Astrocyte (in vitro differentiated cells and primary cell): ENCODE measurements around the gene OR52L1. TPM values are rescaled to one million over a fixed set of nuclear protein-coding genes. Genes with fewer than 3 reads are reported as not detected.

Experiments
- DNase-seq: peaks from one replicate; pipeline ENCODE4 v3.0.0-alpha.2; 2010; ENCODE audit warnings: low read depth
- FAIRE-seq: peaks from 2 replicates; lab custom pipeline; 2011; peaks lifted over from hg19 to GRCh38; lab: Jason Lieb, UNC
- H2AFZ ChIP-seq: 2 replicates; pipeline ENCODE4 v1.6.0; 2012; ENCODE audit warnings: low read depth, low read length, inconsistent platforms
- H3K27ac ChIP-seq: 2 replicates; pipeline ENCODE4 v1.5.1; 2011; ENCODE audit warnings: low read depth, low read length, inconsistent platforms
- H3K27me3 ChIP-seq: 2 replicates; pipeline ENCODE4 v1.6.0; 2011; ENCODE audit warnings: low read length, inconsistent platforms; ENCODE audit not compliant: insufficient read depth
- H3K36me3 ChIP-seq: 2 replicates; pipeline ENCODE4 v1.5.1; 2011; ENCODE audit warnings: low read length, inconsistent platforms; ENCODE audit not compliant: insufficient read depth
- H3K4me1 ChIP-seq: 2 replicates; pipeline ENCODE4 v1.5.1; 2011; ENCODE audit warnings: low read length, inconsistent platforms; ENCODE audit not compliant: insufficient read depth
- H3K4me2 ChIP-seq: 2 replicates; pipeline ENCODE4 v1.6.0; 2012; ENCODE audit warnings: low read length, inconsistent platforms
- H3K4me3 ChIP-seq: 2 replicates; pipeline ENCODE4 v1.5.1; 2011; ENCODE audit warnings: low read depth, mild to moderate bottlenecking, low read length, inconsistent platforms; ENCODE audit not compliant: insufficient read depth
- H3K79me2 ChIP-seq: 2 replicates; pipeline ENCODE4 v1.6.0; 2012; ENCODE audit warnings: mild to moderate bottlenecking, low read length, inconsistent platforms; ENCODE audit not compliant: insufficient read depth
- H3K9ac ChIP-seq: 2 replicates; pipeline ENCODE4 v1.6.0; 2012; ENCODE audit warnings: mild to moderate bottlenecking, low read length, inconsistent platforms
- H3K9me3 ChIP-seq: 2 replicates; pipeline ENCODE4 v1.5.1; 2012; ENCODE audit warnings: low read depth, mild to moderate bottlenecking, low read length, inconsistent platforms; ENCODE audit not compliant: insufficient read depth
- H4K20me1 ChIP-seq: 2 replicates; pipeline ENCODE4 v1.6.0; 2012; ENCODE audit warnings: low read length, inconsistent platforms; ENCODE audit not compliant: insufficient read depth
- H3K27ac Mint-ChIP-seq: one replicate; pipeline ENCODE4 v1.8.0; 2021; ENCODE audit warnings: mild to moderate bottlenecking, mixed read lengths; ENCODE audit not compliant: unreplicated experiment
- H3K27me3 Mint-ChIP-seq: one replicate; pipeline ENCODE4 v1.8.0; 2021; ENCODE audit warnings: low read depth, mixed read lengths; ENCODE audit not compliant: unreplicated experiment
- H3K36me3 Mint-ChIP-seq: one replicate; pipeline ENCODE4 v1.8.0; 2021; ENCODE audit warnings: low read depth, mixed read lengths; ENCODE audit not compliant: unreplicated experiment
- H3K4me1 Mint-ChIP-seq: one replicate; pipeline ENCODE4 v1.8.0; 2021; ENCODE audit warnings: low read depth, mixed read lengths; ENCODE audit not compliant: unreplicated experiment
- H3K4me3 Mint-ChIP-seq: one replicate; pipeline ENCODE4 v1.8.0; 2021; ENCODE audit warnings: mild to moderate bottlenecking, moderate library complexity, mixed read lengths; ENCODE audit not compliant: unreplicated experiment
- H3K9me3 Mint-ChIP-seq: one replicate; pipeline ENCODE4 v1.8.0; 2021; ENCODE audit warnings: mild to moderate bottlenecking, mixed read lengths; ENCODE audit not compliant: unreplicated experiment
- CTCF ChIP-seq: IDR thresholded peaks from 2 replicates; pipeline ENCODE4 v1.5.1; 2011; ENCODE audit warnings: low read depth, mild to moderate bottlenecking, inconsistent platforms, low read length, moderate library complexity; ENCODE audit not compliant: insufficient read depth
- EZH2 ChIP-seq: IDR thresholded peaks from 2 replicates; pipeline ENCODE4 v1.6.1; 2012; ENCODE audit warnings: mild to moderate bottlenecking, low read length, inconsistent platforms; ENCODE audit not compliant: insufficient read depth
- total RNA-seq: library from RNA; stranded (reverse); gene quantifications from 2 replicates; pipeline ENCODE4 v1.2.1, GENCODE V29; 2021

Gene OR52L1
- total RNA-seq, 1 donor from 2014 or later: not detected

GRCh38 chr11:5941951-5942350 lies 44.8 kb downstream of the OR52L1 start, which contains the start of gene OR56A3:
Gene OR56A3, plus strand, starts transcription at chr11:5942251. Its CDS starts 5,096 bp downstream, at chr11:5947347.
- no peaks in the 10 kb centered on the region for H3K9me3 Mint-ChIP-seq
- no peaks in the 10 kb centered on the region for H3K4me1 Mint-ChIP-seq
- H3K79me2 ChIP-seq: no peaks in the 10 kb centered on the region
- no peaks in the 10 kb centered on the region for H3K36me3 ChIP-seq
- H3K36me3 Mint-ChIP-seq: no peaks in the 10 kb centered on the region
- no peak within 1 kb of the TSS for H3K9ac ChIP-seq
- no peak within 1 kb of the TSS for H3K4me3 ChIP-seq
- H2AFZ ChIP-seq: no peak within 1 kb of the TSS
- H3K27ac Mint-ChIP-seq: no peak within 1 kb of the TSS
- DNase-seq: no peak
- TF ChIP-seq CTCF (no peak), EZH2 (no peak)
- H3K4me1 ChIP-seq: no peaks in the 10 kb centered on the region
- no peaks in the 10 kb centered on the region for H4K20me1 ChIP-seq
- no peak for FAIRE-seq
- H3K27ac ChIP-seq: no peak within 1 kb of the TSS
- no peak within 1 kb of the TSS for H3K4me3 Mint-ChIP-seq
- no peak within 1 kb of the TSS for H3K4me2 ChIP-seq
- no peaks in the 10 kb centered on the region for H3K27me3 ChIP-seq
- no peaks in the 10 kb centered on the region for H3K27me3 Mint-ChIP-seq
- H3K9me3 ChIP-seq: peaks cover 4% of the 10 kb centered on the region

GRCh38 chr11:5940748-5941147 lies 46.0 kb downstream of the OR52L1 start:
- peaks cover 4% of the 10 kb centered on the region for H3K9me3 ChIP-seq
- H3K4me3 ChIP-seq: no peak overlapping the region
- no peaks in the 10 kb centered on the region for H3K36me3 ChIP-seq
- H3K4me1 ChIP-seq: no peaks in the 10 kb centered on the region
- H3K27ac ChIP-seq: no peak overlapping the region
- no peak overlapping the region for H3K4me2 ChIP-seq
- Mint-ChIP-seq H3K27ac (no peak overlapping the region), H3K4me1 (no peaks in the 10 kb centered on the region), H3K4me3 (no peak overlapping the region), H3K27me3 (no peaks in the 10 kb centered on the region), H3K9me3 (peaks cover 2% of the 10 kb centered on the region), H3K36me3 (no peaks in the 10 kb centered on the region)
- no peaks in the 10 kb centered on the region for H3K27me3 ChIP-seq
- no peak for TF ChIP-seq EZH2
- no peak for TF ChIP-seq CTCF
- H3K79me2 ChIP-seq: no peaks in the 10 kb centered on the region
- no peak for DNase-seq
- no peak for FAIRE-seq
- no peak overlapping the region for H3K9ac ChIP-seq
- no peak overlapping the region for H2AFZ ChIP-seq
- no peaks in the 10 kb centered on the region for H4K20me1 ChIP-seq

GRCh38 chr11:5938603-5938965 lies 48.2 kb downstream of the OR52L1 start:
- no peak for FAIRE-seq
- Histone ChIP-seq H3K27ac (no peak overlapping the region), H3K4me3 (no peak overlapping the region), H3K4me1 (no peaks in the 10 kb centered on the region), H3K79me2 (no peaks in the 10 kb centered on the region), H3K36me3 (no peaks in the 10 kb centered on the region), H3K9me3 (peaks cover 4% of the 10 kb centered on the region), H3K4me2 (no peak overlapping the region), H3K9ac (no peak overlapping the region), H2AFZ (no peak overlapping the region), H4K20me1 (no peaks in the 10 kb centered on the region), H3K27me3 (no peaks in the 10 kb centered on the region)
- Mint-ChIP-seq H3K27me3 (no peaks in the 10 kb centered on the region), H3K4me1 (no peaks in the 10 kb centered on the region), H3K27ac (no peak overlapping the region), H3K36me3 (no peaks in the 10 kb centered on the region), H3K4me3 (no peak overlapping the region), H3K9me3 (peaks cover 6% of the 10 kb centered on the region)
- DNase-seq: no peak
- TF ChIP-seq CTCF: no peak
- no peak for TF ChIP-seq EZH2
